ENCODE results near the gene EDRF1.

DNA sequence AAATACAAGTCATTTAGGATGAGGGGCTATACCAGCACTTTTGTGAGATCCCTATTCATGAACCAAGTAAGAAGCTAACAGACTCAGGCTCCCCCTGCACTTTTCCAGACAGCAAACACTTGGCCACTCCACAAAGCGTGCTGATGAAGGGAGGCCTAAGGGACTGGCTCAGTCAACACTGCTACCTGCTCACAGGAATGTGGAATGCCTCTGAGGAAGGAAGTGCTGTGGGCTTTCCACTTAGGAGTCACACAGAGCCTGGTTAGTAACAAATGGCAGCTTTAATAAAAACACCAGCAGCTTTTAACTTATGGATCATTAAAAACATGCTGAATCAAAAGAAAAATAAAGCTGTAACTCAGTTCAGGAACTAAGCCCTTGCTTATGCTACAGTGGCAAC is 88.5 kb downstream of the EDRF1 start:
- TF ChIP-seq EP300 (IDR thresholded peaks at IDR 0.05) (no peak), POLR2AphosphoS5 (IDR thresholded peaks at IDR 0.05) (no peak)
- TF ChIP-seq, protein P1, sequence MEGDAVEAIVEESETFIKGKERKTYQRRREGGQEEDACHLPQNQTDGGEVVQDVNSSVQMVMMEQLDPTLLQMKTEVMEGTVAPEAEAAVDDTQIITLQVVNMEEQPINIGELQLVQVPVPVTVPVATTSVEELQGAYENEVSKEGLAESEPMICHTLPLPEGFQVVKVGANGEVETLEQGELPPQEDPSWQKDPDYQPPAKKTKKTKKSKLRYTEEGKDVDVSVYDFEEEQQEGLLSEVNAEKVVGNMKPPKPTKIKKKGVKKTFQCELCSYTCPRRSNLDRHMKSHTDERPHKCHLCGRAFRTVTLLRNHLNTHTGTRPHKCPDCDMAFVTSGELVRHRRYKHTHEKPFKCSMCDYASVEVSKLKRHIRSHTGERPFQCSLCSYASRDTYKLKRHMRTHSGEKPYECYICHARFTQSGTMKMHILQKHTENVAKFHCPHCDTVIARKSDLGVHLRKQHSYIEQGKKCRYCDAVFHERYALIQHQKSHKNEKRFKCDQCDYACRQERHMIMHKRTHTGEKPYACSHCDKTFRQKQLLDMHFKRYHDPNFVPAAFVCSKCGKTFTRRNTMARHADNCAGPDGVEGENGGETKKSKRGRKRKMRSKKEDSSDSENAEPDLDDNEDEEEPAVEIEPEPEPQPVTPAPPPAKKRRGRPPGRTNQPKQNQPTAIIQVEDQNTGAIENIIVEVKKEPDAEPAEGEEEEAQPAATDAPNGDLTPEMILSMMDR (IDR thresholded peaks at IDR 0.05) = no peak

Data from suprapubic skin (tissue), 4 donors.